Activated T-cell treated with anti-CD3 and anti-CD28 coated beads, Interleukin-2, amount 50 U/mL, for 1 hour (primary cell): ENCODE results near the gene ILF2.

Experiments
- DNase-seq: peaks from one replicate; pipeline ENCODE4 v3.0.0-alpha.2; 2020

Gene ILF2

DNA sequence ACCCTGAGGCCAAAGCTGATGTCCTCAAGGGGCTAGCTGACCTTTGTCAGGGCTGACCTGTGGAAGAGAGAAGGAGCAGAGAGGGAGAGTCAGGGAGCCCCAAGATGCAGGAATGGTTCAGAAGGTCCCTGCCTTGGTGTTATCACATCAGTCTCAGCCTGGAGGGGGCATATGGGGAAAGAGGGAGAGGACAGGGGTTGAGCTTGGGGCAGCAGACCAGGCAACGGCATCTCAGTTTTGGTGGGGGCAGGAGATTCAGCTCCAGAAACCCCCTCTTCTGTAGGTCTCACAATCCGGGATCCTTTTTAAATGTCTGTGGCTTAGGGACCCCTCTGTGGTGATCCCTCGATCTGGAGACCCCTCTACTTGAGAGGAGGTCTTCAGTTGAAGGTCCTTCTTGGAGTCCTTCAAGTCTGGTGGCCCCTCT is 44.3 kb downstream of the ILF2 start:
- no peak for DNase-seq

DNA sequence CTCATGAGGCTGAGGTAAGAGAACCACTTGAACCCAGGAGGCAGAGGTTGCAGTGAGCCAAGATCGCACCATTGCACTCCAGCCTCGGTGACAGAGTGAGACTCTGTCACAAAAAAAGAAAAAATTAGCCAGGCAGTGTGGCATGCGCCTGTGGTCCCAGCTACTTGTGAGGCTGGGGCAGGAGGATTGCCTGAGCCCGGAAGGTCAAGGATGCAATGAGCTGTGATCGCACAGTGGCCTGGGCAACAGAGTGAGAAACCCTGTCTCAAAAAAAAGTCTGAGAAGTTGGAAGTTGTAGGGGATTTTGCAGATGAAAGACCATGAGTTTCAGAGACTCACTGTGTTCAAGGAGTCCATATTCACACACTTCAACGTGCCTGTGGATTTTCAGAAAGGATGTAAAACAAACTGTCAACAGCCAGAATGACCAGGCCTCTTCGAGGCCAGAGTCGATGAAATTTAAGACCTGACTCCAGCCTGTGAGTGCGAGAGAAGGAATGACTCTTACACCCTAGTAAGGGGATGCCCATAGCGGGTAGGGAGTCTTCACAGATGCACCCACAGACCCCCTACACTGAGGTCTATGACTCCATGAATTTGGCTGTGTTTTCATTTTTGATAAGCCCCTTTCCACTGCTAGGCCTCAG is 45.7 kb downstream of the ILF2 start:
- no peak for DNase-seq

DNA sequence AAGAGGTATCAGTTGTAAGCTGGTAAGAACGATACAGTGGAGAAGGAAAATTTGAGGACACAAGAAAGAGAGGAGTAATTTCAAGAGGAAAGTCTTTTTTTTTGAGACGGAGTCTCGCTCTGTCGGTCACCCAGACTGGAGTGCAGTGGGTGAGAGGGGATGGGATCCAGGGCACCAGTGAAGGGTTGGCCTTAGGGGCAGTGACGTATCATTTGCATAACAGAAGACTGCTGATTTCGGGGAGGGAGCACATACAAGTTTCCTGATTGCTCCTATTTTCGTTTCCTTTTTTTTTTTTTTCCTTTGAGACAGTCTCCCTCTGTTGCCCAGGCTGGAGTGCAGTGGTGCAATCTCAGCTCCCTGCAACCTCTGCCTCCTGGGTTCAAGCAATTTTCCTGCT is 47.7 kb downstream of the ILF2 start:
- DNase-seq, result no peak

DNA sequence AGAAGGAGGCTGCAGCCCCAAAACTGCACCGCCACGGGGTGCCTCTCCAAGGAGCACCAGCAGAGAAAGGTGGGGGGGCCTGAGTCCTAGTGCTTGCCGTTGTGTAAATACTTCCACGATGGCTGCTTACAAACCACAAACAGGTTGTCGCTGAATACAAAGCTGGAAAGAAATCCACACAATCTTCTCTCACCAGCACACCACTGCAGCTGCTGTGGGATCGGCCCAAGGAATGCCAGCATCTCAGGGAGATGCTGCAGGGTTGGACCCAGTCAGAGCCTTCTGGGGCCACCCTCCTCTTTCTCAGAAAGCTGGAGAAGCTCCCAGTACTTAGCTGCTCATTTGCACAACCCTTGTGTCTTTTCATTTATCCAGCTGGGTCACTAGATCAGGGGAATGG is 51.6 kb downstream of the ILF2 start:
- DNase-seq, result no peak

DNA sequence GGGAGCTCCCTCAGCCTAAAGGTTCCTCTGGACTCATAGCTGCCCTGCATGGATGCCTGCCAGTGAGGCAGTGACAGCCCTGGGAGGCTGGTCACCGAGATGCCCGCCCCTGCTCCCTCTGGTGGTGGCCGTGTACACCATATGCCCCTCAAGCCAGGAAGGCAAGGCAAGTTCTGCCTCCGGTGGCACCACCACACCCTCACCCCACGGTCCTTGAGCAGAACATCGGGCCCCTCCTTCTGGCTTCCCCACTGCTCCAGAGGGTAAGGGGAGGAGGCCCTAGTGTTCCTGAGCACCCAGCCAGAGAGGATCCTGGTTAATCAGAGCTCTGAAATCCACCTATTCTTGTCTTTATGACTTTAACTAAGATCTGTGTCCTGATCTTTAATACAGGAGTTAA is 53.1 kb downstream of the ILF2 start:
- peak; percentile 73 for DNase-seq

DNA sequence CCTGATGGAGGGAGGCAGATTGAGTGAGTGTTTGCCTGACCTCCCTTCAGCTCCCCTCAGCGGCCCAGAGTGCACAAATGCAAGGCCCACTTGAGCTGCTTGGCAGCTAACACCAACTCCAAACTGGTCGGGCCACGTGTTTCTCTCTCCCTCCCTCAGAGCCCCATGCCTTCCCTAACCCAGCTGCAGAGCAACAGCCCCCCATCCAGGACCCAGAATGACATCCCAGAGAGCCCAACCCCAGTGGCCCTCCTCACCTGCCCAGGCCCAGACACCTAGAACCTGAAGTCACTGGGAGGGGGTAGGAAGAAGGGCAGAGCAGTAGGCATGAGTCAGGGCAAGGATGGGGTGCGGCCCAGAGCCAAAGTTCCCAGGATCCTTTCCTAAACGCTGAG is 53.9 kb downstream of the ILF2 start:
- no peak for DNase-seq

DNA sequence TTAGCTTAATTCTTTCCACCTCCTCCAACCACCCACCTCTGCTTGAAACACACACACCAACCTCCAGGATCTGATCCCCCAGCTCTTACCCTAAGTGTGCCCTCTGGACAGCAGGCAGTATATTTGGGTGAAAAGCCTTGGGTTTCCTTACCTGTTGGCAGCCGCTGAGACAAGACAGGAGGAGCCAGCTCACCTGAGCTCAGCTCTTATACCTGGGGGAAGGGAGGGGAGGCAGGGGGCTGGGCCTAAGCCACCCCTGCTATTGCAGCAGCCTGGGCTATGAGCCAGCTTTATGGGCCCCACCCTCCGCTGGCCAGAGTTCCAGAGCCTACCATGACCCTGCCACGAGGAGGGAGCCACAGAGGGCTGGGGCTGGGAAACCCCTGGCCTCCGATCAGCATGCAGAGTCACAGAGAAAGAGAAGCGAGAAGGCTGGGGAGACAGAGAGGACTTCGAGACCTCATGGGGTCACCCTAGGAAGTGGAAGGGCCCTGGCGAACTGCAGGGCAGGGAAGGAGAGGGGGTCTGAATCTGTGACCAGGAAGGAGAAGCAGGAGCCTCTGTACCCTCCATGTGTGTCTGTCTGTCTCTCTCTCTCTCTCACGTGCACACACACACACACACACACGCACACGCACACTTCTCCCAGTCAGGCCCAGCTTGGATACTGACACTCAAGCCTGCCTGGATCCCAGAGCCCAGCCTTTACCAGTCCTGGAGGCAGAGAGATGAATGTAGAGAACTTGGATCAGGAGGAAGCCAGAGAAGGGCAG is 54.5 kb downstream of the ILF2 start, which contains the start of gene S100A14:
Gene S100A14, minus strand, starts transcription at position 182 of the 773 bp plus-strand sequence. CDS start 467 bp downstream, outside the sequence.
- DNase-seq, result no peak

DNA sequence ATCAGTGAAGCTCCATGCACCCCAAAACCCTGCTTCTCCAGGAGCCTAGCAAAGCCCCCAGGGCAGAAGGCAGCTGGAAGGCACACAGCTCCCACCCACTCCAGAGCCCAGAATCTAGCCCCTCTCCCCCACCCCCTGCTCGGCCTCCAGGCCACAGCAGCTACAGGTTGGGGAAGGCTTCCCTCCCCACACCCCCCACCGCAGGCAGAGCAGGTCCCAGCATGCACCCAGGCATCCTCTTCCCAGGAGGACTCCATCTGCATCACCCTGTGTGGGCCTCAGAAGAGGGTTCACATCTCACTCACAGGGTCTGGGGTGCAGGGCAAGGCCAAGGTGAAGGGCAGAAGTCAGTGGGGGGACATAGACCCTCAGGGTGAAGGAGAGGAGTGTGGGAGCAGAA is 55.4 kb downstream of the ILF2 start:
- no peak for DNase-seq

DNA sequence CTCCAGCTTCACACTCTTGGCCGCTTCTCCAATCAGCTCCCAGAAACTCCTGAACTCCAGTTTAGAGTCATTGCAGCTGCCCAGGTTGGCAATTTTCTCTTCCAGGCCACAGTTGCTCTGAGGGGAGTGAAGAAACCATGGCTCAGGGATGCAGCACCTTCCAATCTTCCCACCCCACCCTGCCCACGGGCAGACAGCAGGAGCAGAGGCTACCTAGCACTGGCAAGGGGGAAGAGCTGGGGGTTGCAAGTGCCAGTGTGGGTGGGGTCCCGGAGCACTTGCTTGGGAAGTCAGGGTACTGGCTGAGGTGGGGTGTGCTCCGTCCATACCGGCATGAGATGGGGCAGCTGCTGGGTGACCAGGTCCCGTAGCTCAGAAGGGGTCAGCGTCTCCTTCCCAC is 55.9 kb downstream of the ILF2 start:
- no peak for DNase-seq

DNA sequence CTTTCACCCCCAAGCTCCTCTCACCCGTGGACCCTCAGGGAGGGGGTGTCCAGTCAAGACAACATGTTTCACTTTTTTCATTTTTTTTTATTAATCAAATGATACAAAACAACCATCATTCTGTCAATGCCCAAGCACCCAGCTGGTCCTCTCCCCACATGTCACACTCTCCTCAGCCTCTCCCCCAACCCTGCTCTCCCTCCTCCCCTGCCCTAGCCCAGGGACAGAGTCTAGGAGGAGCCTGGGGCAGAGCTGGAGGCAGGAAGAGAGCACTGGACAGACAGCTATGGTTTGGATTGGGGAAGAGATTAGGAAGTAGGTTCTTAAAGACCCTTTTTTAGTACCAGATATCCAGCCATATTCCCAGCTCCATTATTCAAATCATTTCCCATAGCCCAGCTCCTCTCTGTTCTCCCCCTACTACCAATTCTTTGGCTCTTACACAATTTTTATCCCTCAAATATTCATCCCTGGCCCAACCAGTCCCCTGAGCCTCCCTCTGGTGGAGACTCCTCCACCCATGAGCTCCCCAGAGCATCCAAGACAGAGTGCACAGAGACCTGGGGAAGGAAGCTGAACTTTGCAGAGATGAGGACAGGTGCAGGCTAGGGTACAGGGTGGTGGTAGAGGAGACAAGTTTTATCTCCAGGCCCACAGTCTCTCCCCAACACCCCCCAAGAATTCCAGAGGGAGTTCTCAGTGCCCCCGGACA is 56.4 kb downstream of the ILF2 start:
- DNase-seq, result no peak

DNA sequence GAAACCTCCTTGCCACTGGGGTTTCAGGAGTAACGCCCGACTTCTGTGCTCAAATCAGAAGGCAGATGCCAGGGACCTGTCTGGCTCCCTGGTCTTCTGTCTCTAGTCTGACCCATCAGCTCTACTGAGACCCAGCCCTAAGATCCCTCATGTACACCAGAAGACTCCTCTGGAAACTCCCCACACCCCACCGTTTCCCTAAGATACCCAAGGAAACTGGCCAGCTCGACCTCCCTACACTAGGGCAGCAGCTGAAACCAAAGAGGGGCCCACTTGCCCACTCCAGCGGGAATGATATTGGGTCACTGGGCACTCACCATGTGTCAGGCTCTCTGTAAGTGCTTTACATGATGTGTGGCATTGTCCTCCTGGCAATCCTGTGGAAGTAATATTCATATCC is 57.4 kb downstream of the ILF2 start:
- no peak for DNase-seq

DNA sequence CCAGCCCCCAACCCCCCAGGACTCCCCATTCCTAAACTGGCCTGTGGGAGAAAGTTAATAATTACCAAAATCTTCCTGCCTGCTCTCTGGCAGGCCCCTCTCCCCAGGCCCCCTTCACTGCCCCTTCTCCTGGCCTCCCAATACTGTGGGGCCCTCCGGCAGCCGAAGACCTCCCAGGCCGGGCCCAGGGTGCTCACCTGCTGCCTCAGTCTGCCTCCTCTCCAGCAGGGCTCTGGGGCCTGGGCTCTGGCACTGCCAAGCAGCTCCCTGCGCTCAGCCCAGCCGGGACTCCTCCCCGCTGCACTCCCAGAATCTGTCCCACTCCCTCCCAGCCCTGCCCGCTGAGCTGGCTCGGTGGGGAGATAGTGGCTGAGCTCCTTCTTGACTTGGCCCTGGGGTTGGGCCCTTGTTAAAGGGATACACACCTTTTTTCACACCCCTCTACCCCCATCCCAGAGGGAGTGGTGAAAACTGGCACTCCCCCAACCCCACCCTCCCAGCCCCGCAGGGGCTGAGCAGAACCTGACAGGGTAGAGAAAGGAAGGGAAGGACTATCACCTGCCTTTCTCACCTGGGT is 58.0 kb downstream of the ILF2 start, which contains the start of gene S100A16:
Gene S100A16, minus strand, starts transcription at position 383 of the 577 bp plus-strand sequence. CDS start 4,986 bp downstream, outside the sequence.
- DNase-seq, result no peak

DNA sequence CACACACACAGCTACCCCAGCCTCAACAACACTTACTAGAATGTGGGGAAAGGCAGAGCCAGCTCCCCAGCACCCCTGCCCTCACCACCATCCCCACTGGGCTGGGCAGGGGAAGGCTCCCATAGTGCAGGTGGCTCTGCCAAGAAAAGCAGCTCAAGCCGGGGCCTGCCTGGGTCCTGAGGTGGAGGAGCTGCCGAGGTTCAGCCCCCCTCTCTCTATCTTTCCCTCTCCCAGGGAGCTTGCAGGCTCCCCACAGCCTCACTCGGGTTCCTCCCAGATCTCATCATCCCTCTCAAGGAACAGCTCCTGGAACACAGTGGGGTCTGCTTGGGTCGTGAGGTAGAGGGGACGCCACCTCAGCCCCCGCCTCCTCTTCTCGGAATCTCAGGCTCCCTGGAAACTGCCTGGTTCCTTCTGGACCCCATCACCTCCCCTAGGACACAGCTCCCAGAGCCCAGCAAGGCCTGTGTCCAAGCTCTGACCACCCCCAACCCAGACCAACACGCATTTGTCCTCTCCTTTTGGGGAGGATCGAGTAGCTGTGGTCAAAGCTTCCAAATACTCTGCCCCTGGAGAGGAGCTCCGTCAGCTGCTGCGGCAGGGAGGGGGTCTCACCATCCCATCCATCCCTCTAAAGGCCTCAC is 58.6 kb downstream of the ILF2 start:
- no peak for DNase-seq
